ENCODE results near the gene SLC38A10. TPM values are rescaled to one million over a fixed set of nuclear protein-coding genes. Genes with fewer than 3 reads are reported as not detected.

The SLC38A10 gene
- polyA plus RNA-seq, 1 of the 3 experiments (the other 2 are of a cell fraction): 82.2 TPM

DNA sequence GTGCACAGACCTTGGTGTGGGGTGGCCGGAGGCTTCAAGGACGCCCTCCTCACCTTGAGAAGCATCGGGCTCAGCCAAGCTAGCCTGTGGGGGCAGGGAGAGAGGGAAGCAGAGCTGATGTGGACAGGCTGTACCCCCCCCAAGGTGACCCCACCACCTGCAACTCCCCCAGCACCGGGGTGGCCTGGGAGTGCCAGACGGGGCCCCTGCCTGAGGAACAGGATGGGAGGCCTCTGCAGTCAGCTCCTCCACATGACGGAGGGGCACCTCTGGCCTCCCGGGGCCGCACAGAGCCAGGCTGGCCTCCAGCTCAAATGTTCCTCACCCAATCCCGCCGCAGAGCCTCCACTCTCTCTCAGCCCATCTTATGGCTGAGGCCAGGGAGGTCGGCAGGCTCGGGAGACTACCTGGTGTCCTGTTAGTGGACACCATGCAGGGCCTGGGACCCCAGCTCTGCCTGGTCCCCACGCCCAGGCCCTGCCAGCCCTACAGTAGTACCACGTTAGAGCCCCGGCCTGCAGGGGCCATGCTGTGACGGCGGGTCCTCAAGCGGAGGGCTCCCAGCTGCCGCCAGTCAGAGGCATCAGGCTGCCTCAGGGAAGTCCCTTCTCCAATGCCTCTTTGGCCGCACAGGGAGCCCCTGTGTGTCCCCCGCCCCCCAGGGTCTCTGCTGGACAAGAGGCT is 19.4 kb upstream of the SLC38A10 start:
- TF ChIP-seq EP300 (IDR thresholded peaks at IDR 0.05; ENCODE audit: borderline replicate concordance in 1 of 2, low read depth in 1 of 2, low read length in 1 of 2) (no peak), GATA2 (CRISPR knock-in tag; IDR thresholded peaks at IDR 0.05) (no peak), PBX3 (IDR thresholded peaks at IDR 0.05) (no peak), NRF1 (IDR thresholded peaks at IDR 0.05; ENCODE audit: low read depth, low read length) (no peak), NFIC (IDR thresholded peaks at IDR 0.05; ENCODE audit: borderline replicate concordance) (no peak), RAD21 (IDR thresholded peaks at IDR 0.05; ENCODE audit: low read length) (no peak), TAF1 (IDR thresholded peaks at IDR 0.05; ENCODE audit: borderline replicate concordance, low read depth, low read length) (no peak), MXI1 (IDR thresholded peaks at IDR 0.05; ENCODE audit: low read depth, low read length) (no peak), TCF12 (IDR thresholded peaks at IDR 0.05) (no peak), MEF2A (IDR thresholded peaks at IDR 0.05; ENCODE audit: borderline replicate concordance, low read depth) (no peak), RCOR1 (IDR thresholded peaks at IDR 0.05; ENCODE audit: low read length) (no peak)
- TF ChIP-seq, protein P1, sequence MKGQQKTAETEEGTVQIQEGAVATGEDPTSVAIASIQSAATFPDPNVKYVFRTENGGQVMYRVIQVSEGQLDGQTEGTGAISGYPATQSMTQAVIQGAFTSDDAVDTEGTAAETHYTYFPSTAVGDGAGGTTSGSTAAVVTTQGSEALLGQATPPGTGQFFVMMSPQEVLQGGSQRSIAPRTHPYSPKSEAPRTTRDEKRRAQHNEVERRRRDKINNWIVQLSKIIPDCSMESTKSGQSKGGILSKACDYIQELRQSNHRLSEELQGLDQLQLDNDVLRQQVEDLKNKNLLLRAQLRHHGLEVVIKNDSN (IDR thresholded peaks at IDR 0.05; ENCODE audit: borderline replicate concordance, low read depth): no peak
- TF ChIP-seq, protein P2, sequence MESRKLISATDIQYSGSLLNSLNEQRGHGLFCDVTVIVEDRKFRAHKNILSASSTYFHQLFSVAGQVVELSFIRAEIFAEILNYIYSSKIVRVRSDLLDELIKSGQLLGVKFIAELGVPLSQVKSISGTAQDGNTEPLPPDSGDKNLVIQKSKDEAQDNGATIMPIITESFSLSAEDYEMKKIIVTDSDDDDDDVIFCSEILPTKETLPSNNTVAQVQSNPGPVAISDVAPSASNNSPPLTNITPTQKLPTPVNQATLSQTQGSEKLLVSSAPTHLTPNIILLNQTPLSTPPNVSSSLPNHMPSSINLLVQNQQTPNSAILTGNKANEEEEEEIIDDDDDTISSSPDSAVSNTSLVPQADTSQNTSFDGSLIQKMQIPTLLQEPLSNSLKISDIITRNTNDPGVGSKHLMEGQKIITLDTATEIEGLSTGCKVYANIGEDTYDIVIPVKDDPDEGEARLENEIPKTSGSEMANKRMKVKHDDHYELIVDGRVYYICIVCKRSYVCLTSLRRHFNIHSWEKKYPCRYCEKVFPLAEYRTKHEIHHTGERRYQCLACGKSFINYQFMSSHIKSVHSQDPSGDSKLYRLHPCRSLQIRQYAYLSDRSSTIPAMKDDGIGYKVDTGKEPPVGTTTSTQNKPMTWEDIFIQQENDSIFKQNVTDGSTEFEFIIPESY (IDR thresholded peaks at IDR 0.05; ENCODE audit: borderline replicate concordance, low read depth): no peak
- TF ChIP-seq, protein P3, sequence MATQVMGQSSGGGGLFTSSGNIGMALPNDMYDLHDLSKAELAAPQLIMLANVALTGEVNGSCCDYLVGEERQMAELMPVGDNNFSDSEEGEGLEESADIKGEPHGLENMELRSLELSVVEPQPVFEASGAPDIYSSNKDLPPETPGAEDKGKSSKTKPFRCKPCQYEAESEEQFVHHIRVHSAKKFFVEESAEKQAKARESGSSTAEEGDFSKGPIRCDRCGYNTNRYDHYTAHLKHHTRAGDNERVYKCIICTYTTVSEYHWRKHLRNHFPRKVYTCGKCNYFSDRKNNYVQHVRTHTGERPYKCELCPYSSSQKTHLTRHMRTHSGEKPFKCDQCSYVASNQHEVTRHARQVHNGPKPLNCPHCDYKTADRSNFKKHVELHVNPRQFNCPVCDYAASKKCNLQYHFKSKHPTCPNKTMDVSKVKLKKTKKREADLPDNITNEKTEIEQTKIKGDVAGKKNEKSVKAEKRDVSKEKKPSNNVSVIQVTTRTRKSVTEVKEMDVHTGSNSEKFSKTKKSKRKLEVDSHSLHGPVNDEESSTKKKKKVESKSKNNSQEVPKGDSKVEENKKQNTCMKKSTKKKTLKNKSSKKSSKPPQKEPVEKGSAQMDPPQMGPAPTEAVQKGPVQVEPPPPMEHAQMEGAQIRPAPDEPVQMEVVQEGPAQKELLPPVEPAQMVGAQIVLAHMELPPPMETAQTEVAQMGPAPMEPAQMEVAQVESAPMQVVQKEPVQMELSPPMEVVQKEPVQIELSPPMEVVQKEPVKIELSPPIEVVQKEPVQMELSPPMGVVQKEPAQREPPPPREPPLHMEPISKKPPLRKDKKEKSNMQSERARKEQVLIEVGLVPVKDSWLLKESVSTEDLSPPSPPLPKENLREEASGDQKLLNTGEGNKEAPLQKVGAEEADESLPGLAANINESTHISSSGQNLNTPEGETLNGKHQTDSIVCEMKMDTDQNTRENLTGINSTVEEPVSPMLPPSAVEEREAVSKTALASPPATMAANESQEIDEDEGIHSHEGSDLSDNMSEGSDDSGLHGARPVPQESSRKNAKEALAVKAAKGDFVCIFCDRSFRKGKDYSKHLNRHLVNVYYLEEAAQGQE (IDR thresholded peaks at IDR 0.05; ENCODE audit: low read depth, low read length): no peak
- TF ChIP-seq, protein P4, sequence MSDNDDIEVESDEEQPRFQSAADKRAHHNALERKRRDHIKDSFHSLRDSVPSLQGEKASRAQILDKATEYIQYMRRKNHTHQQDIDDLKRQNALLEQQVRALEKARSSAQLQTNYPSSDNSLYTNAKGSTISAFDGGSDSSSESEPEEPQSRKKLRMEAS (IDR thresholded peaks at IDR 0.05; ENCODE audit: low read depth): no peak
- ChIA-PET POLR2A (interaction anchor here (0.9 to 2.7 kb wide), 7 partner anchors 9 to 238 kb away, joined by 3 to 17 read pairs (median 4); partner anchors contain the start of genes FAAP100 and SLC38A10), CTCF (interaction anchor here (0.7 to 17.2 kb wide), 10 partner anchors 9 to 224 kb away, joined by 3 to 295 read pairs (median 4); partner anchors contain the start of gene SLC38A10)
- Histone ChIP-seq H3K27me3 (ENCODE audit: insufficient read depth) (peaks cover 6% of the 10 kb centered on the region; the same call in 1 of the 2 replicates), H3K9ac (no peak overlapping the region), H2AFZ (ENCODE audit: low read depth) (no peak overlapping the region), H3F3A (replicated peaks; ENCODE audit: insufficient read depth) (no peaks in the 10 kb centered on the region), H3K4me3 (ENCODE audit: low read depth in 2 of 2, low read length in 1 of 2) (no peak overlapping the region), H3K4me1 (ENCODE audit: control insufficient read depth in 1 of 2, insufficient read depth in 2 of 2, low read depth in 1 of 2, low read length in 1 of 2) (peaks cover 0 to 80% of the 10 kb centered on the region in 2 experiments; a peak in 2 of 4 replicates), H3K36me3 (replicated peaks in 1 of 2; ENCODE audit: control insufficient read depth in 1 of 2, insufficient read depth in 2 of 2, low read length in 1 of 2) (no peaks in the 10 kb centered on the region), H4K20me1 (ENCODE audit: insufficient read depth) (no peaks in the 10 kb centered on the region), H3K79me2 (ENCODE audit: insufficient read depth) (no peaks in the 10 kb centered on the region), H3K4me2 (no peak overlapping the region), H3K27ac (ENCODE audit: low read depth in 2 of 2, low read length in 1 of 2) (peak overlapping the region in 1 of 2 experiments; percentile 67; a peak in 1 of 4 replicates), H3K9me3 (no peaks in the 10 kb centered on the region), H3K9me2 (no peaks in the 10 kb centered on the region)
- no peak for DNase-seq
- WGBS (ENCODE audit: low lambda C conversion rate): 89% methylated on average over 11 of the region's 21 CpGs

Data from SK-N-SH (cell line).